GM12873 (cell line): ENCODE data around the gene MED10.

Source experiments
- TF ChIP-seq, protein P1 (sequence below): IDR thresholded peaks from 2 replicates; pipeline ENCODE4 v1.5.1; 2012; ENCODE audit warnings: low read depth, mild to moderate bottlenecking, moderate library complexity, low read length, control low read depth; ENCODE audit not compliant: insufficient read depth; ENCODE audit errors: missing control alignments

Gene MED10

DNA sequence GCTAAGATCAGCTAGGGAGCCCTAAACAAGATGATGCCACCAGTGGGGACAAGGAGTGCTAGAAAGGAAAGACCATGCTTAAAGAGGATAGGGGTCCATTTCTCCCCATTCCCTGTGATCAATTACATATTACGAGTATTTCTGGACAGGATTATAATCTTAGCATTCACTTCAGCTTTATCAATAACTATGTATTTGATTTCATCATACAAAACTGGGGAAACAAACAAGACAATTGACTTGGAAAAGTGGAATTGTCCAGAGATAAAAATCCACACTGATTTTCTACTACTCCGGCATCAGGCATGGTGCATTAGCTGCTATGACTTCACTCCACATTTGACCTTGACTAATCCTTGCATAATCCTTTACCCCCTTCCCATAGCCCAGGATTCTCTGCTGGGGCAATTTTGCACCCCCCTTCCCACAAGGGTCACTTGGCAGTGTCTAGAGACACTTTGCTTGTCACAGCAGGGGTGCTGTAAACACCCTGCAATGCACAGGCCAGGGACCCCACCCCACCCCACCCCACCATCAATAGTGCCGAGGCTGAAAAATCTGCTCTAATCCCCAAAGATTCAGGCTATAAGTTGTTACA is 40.4 kb upstream of the MED10 start:
- TF ChIP-seq, protein P1, sequence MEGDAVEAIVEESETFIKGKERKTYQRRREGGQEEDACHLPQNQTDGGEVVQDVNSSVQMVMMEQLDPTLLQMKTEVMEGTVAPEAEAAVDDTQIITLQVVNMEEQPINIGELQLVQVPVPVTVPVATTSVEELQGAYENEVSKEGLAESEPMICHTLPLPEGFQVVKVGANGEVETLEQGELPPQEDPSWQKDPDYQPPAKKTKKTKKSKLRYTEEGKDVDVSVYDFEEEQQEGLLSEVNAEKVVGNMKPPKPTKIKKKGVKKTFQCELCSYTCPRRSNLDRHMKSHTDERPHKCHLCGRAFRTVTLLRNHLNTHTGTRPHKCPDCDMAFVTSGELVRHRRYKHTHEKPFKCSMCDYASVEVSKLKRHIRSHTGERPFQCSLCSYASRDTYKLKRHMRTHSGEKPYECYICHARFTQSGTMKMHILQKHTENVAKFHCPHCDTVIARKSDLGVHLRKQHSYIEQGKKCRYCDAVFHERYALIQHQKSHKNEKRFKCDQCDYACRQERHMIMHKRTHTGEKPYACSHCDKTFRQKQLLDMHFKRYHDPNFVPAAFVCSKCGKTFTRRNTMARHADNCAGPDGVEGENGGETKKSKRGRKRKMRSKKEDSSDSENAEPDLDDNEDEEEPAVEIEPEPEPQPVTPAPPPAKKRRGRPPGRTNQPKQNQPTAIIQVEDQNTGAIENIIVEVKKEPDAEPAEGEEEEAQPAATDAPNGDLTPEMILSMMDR = no peak

DNA sequence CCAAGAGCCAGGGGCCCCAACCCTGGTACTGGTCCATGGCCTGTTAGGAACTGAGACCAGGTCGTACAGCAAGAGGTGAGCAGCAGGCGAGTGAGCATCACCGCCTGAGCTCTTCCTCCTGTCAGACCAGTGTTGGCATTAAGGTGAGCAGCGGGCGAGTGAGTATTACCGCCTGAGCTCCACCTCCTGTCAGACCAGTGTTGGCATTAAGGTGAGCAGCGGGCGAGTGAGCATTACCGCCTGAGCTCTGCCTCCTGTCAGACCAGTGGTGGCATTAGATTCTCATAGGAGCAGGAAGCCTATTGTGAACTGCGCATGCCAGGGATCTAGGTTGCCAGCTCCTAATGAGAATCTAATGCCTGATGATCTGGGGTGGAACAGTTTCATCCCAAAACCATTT is 39.3 kb upstream of the MED10 start:
- TF ChIP-seq, protein P1 = no peak

DNA sequence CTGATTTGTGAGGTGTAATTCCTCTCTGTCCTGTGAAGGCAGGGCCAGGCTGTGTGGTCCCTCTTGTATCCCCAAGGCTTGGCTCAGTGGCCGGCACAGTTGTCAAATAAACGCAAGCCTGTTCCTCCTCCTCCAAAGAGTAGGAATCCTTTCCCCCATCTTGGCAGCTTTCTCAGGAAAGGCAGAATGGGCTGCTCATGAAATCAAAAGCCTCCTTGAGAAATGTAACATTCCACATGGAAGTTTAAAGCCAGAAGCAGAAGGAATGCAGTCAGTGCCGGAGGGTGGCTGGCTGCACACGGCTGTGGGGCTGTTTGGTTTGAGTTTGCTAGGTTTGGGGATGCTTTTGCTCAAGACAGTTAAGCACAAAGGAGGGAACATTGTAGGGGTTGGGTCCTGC is 34.5 kb upstream of the MED10 start:
- TF ChIP-seq, protein P1 = no peak

DNA sequence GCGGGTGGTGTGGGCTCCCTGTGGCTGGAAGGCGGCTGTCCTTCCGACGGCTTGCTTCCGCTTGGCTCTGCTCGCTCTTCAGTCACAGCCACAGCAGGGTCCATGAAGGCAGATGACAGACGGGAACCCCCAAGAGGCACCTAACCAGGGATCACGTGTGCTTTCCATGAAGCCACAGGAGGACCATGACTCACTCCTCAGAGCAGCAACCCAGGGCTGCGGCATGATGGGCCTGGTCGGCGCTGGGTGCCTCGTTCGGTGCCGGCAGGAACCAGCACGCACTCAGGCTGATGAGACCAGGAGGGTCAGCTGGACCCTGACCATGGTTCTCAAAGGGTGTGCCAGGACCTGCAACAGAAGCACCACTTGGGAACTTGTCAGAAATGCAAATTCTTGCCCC is 32.8 kb upstream of the MED10 start:
- TF ChIP-seq, protein P1 = no peak

DNA sequence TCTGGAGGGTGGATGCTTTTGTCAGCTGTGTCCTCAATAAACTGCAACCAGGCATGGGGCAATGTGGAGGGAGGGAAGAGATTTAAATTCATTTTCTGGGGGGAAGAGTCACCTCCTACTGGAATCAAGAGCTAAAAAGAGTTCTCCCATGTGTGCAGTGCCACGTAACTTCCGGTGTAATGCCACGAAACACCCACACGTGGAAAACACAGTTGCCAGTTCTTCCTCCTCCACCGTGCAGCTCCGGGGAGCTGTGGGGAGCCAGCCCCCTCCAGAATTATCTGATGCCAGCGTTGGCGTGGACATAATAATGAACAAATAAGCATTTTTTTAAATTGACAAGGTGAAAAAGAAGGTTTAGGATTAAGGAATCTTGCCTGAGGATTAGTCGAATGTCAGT is 32.1 kb upstream of the MED10 start:
- TF ChIP-seq, protein P1 = no peak

DNA sequence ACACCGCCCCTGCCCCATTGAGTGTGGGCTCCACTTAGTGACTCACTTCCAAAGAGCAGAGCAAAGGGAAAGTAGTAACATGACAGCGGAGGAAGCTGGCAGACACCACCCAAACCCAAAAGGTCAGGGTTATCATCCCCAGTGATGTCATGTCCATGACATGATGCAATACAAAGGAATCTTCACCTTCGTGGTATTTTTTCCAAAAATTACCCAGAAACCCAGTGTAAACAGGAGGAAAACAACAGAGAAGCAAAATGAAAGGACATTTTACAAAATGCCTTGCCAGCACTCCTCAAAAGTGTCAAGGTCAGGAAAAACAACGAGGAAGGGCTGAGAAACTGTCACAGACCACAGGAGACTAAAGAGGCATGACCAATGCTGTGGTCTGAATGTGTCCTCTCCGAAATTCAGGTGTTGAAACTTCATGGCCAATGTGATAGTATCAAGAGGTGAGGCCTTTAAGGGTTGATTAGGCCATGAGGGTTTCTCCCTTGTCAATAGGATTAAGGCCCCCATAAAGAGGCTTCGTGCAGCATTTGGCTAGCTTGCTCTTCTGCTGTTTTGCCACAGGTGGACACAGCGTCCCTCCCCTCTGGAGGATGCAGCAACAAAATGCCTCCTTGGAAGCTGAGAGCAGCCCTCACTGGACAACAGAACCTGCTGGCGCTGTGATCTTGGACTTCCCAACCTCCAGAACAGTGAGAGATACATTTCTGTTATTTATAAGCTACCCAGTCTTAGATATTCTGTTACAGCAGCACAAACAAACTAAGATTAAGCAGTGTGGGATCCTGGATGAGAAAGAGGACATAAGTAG is 30.5 kb upstream of the MED10 start:
- TF ChIP-seq, protein P1 = no peak

DNA sequence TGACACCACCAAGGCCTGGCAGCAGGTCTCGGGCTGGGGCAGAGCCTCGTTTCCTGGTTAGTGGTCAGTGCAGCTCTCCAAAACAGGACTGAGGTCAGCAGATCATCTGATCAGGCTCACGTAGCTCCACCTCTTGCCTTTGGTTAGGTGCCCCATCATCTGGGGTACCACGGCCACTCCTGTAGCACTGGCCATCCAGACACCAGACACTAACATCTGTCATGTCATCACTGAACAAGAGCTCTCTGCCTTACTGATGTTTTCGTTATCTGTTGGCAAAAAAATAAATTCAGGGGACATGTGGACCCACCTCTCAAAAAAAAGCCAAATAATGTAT is 29.9 kb upstream of the MED10 start:
- TF ChIP-seq, protein P1 = no peak
